ENCODE measurements around the gene POU5F2.

The POU5F2 gene

DNA sequence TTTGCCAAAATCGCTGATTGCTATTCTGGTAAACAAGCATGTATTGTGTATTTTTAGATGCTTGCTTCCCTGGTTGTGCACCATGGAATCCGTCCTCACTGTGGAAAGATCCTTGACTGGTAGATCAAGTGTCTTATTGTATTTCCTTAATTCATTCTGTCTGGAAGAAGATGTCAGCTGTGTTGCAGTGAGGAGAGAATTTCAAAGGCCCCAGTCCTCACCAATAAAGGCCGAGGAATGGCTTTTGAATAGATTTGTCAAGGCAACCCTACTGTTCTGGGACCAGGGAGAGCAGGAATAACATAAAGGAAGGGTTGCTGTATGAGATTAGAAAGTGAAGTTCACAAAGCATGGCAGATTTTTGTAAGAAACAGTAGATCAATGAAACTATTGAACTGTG is 36.2 kb upstream of the POU5F2 start:
- DNase-seq (ENCODE audit: low read depth): no peak
- H3K4me3 ChIP-seq (ENCODE audit: low read length): no peak overlapping the region
- no peak for TF ChIP-seq CTCF (conservative IDR thresholded peaks at IDR 0.05; ENCODE audit: low read depth, low read length)

DNA sequence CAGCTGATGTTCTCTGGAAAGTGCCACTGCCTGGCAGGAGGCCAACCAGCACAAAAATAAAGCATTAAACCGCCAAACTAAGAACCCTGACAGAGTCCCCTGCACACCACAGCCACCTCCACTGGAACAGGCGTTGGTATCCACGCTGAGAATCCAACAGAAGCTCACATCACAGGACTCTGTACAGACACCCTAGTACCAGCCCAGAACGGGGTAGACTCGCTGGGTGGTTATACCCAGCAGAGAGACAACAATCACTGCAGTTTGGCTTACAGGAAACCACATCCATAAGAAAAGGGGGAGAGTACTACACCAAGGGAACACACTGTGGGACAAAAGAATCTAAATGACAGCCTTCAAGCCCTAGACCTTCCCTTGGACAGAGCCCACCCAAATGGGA is 15.0 kb upstream of the POU5F2 start:
- DNase-seq (ENCODE audit: low read depth): no peak
- H3K4me3 ChIP-seq (ENCODE audit: low read length): no peak overlapping the region
- no peak for TF ChIP-seq CTCF (conservative IDR thresholded peaks at IDR 0.05; ENCODE audit: low read depth, low read length)

DNA sequence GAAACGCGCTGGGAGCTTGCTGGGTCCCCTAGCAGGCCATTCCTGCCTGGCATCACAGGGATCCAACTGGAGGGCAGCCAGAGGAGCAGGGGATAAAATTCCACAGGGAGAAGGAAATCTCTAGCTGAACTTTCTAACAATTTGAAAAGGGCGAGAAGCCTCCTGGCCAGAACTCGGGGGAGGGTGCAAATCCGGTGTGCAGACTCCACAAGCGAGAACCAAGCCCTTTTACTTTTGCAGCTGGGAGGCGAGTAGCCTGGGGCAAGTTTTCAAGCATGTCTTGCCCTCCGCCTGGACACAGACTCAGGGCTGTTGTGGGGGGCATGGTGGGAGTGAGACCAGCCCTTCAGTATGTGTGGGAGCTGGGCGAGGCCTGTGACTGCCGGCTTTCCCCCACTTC is 14.3 kb upstream of the POU5F2 start:
- H3K4me3 ChIP-seq (ENCODE audit: low read length): peak overlapping the region; percentile 12
- DNase-seq (ENCODE audit: low read depth): peak; percentile 8
- no peak for TF ChIP-seq CTCF (conservative IDR thresholded peaks at IDR 0.05; ENCODE audit: low read depth, low read length)

DNA sequence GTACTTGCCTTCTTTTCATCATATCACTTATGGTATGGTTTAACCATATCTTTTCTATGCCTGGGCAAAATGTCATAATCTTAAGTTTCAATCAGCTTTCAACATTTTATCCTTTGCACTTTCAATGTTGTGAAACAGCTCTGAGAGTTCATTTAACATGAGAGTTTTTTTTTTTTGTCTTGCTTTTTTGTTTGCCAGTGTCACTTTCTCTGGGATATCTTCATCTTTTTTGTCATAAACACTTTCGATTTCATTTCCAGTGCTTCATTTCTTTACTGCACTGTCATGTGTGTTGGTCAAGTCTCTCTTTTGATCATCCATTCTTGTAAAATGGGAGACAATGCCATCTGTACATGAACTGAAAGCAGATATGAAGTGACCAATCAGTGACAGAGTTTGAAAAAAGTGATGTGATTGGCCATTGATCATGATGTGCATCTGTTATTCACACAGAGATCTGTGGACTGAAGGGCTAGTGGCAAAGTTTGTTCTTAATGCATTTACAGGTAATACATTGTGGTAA is 7.5 kb upstream of the POU5F2 start:
- DNase-seq (ENCODE audit: low read depth): no peak
- no peak for TF ChIP-seq CTCF (conservative IDR thresholded peaks at IDR 0.05; ENCODE audit: low read depth, low read length)
- H3K4me3 ChIP-seq (ENCODE audit: low read length): no peak overlapping the region

GRCh38 chr5:93746406-93747056 is 5.1 kb upstream of the POU5F2 start:
- DNase-seq (ENCODE audit: low read depth): no peak
- no peak for TF ChIP-seq CTCF (conservative IDR thresholded peaks at IDR 0.05; ENCODE audit: low read depth, low read length)
- no peak overlapping the region for H3K4me3 ChIP-seq (ENCODE audit: low read length)

DNA sequence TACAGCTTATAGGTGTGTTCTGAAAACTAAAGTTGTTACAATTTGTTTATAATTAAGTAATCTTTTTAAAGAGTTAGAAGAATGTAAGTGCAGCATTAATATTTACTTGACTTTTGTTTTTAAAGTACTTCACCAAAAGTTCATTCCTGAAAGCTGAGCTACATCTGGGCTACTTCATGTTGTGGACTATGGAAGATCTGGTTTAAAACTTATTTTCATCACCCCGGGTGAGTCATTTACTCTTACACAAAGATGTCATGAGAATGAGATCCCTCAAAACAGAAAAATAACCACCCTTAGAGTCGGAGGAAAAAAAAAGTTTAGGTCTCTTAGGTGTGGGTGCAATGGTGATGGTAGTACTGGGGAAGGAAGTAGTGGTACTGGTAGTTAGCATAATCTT is 5.1 kb downstream of the POU5F2 start:
- no peak overlapping the region for H3K4me3 ChIP-seq (ENCODE audit: low read length)
- no peak for TF ChIP-seq CTCF (conservative IDR thresholded peaks at IDR 0.05; ENCODE audit: low read depth, low read length)
- DNase-seq (ENCODE audit: low read depth): no peak

- no peak for DNase-seq (ENCODE audit: low read depth)
- no peak for TF ChIP-seq CTCF (conservative IDR thresholded peaks at IDR 0.05; ENCODE audit: low read depth, low read length)
- no peak overlapping the region for H3K4me3 ChIP-seq (ENCODE audit: low read length)
These were observed 6.0 kb downstream of the POU5F2 start for GRCh38 chr5:93735378-93735777.
